HepG2 (cell line): ENCODE results near the gene GUCY1B1. TPM values are rescaled to one million over a fixed set of nuclear protein-coding genes. Genes with fewer than 3 reads are reported as not detected.
A peak's percentile ranks its signal among the peaks of the same experiment; 100 is the strongest.

Experiments used
- ATAC-seq: fragments of 200-7000 bp; cut with Tn5 transposase; 3 replicates; pipeline ENCODE4 v1.9.1; 2020; ENCODE audit warnings: mild to moderate bottlenecking, moderate library complexity
- BruUV-seq: library from RNA; stranded (reverse); fragments of 400-500 nt; replicated peaks from 2 replicates; lab custom pipeline; 2021; lab: Mats Ljungman, UMichigan
- CTCF ChIA-PET: fragments of 300-600 bp; formaldehyde crosslinking; extraction: SDS; loops from one replicate; lab custom pipeline; 2021; ENCODE audit warnings: low total read pairs, inconsistent platforms, low intra/inter-chr PET ratio; lab: Yijun Ruan, JAX
- POLR2A ChIA-PET: fragments of 350-600 bp; sonication (Branson Sonifier 250); formaldehyde crosslinking; loops from one replicate; lab custom pipeline; 2020; ENCODE audit warnings: antibody characterized with exemption, inconsistent platforms; lab: Yijun Ruan, JAX
- DNase-seq: peaks from one replicate; pipeline ENCODE4 v3.0.0-alpha.2; 2015; ENCODE audit warnings: low spot score
- FAIRE-seq: peaks from 3 replicates; lab custom pipeline; 2011; peaks lifted over from hg19 to GRCh38; lab: Jason Lieb, UNC
- H2AFZ ChIP-seq: one replicate; pipeline ENCODE4 v1.6.1; 2011; ENCODE audit warnings: low read length, inconsistent platforms
- H3K27ac ChIP-seq: fragments of 300-600 bp; 3 replicates; pipeline ENCODE4 v1.8.0; 2011; ENCODE audit warnings: mixed run types, mild to moderate bottlenecking, mixed read lengths, low read length, inconsistent platforms; ENCODE audit not compliant: insufficient read depth; ENCODE audit errors: extremely low read length
- H3K27me3 ChIP-seq, 2 experiments: fragments of 200-600 bp in 1 of 2; 2 replicates in 1 of 2; 3 replicates in 1 of 2; pipeline versions ENCODE4 v1.6.0 to v1.8.0; 2011; ENCODE audit warnings: low read length in 2 of 2, mild to moderate bottlenecking in 2 of 2, moderate library complexity in 2 of 2, inconsistent platforms in 1 of 2; ENCODE audit not compliant: insufficient read depth in 2 of 2, control insufficient read depth in 1 of 2
- H3K36me3 ChIP-seq, 2 experiments: fragments of 200-600 bp in 1 of 2; replicated peaks in 1 of 2; 2 replicates in 1 of 2; 3 replicates in 1 of 2; pipeline versions ENCODE4 v1.5.1 to v1.8.0; 2011; ENCODE audit warnings: low read length in 2 of 2, inconsistent platforms in 1 of 2; ENCODE audit not compliant: insufficient read depth in 2 of 2, control insufficient read depth in 1 of 2
- H3K4me1 ChIP-seq: 2 replicates; pipeline ENCODE4 v1.5.1; 2012; ENCODE audit warnings: low read length, inconsistent platforms; ENCODE audit not compliant: insufficient read depth
- H3K4me2 ChIP-seq: 2 replicates; pipeline ENCODE4 v1.6.0; 2011; ENCODE audit warnings: low read depth, low read length, inconsistent platforms
- H3K4me3 ChIP-seq, 3 experiments: fragments of 200-600 bp in 1 of 3; sonication (generic), shearing (Covaris generic) in 1 of 3; replicated peaks in 1 of 3; 2 replicates each; pipeline ENCODE4 v1.5.1; 2011 to 2016; ENCODE audit warnings: low read length in 3 of 3, inconsistent platforms in 2 of 3, low read depth in 2 of 3, mild to moderate bottlenecking in 2 of 3, control low read depth in 1 of 3, mixed read lengths in 1 of 3; ENCODE audit not compliant: insufficient read depth in 1 of 3
- H3K79me2 ChIP-seq: one replicate; pipeline ENCODE4 v1.6.1; 2011; ENCODE audit warnings: low read length, inconsistent platforms; ENCODE audit not compliant: insufficient read depth
- H3K9ac ChIP-seq: 2 replicates; pipeline ENCODE4 v1.6.0; 2011; ENCODE audit warnings: mild to moderate bottlenecking, low read depth, low read length, inconsistent platforms; ENCODE audit not compliant: insufficient read depth
- H3K9me3 ChIP-seq: 2 replicates; pipeline ENCODE4 v1.5.1; 2012; ENCODE audit warnings: mild to moderate bottlenecking, low read length
- H4K20me1 ChIP-seq: 2 replicates; pipeline ENCODE4 v1.6.0; 2011; ENCODE audit warnings: inconsistent platforms, mild to moderate bottlenecking, low read length, moderate library complexity; ENCODE audit not compliant: insufficient read depth
- CBX5 ChIP-seq: sonication (generic); formaldehyde crosslinking; IDR thresholded peaks from 2 replicates; pipeline ENCODE4 v1.4.0; 2020; ENCODE audit warnings: missing genetic modification reagents, borderline replicate concordance
- HOXD1 ChIP-seq: sonication (generic); formaldehyde crosslinking; IDR thresholded peaks from 2 replicates; pipeline ENCODE4 v1.5.0; 2020; ENCODE audit warnings: missing genetic modification reagents
- KMT2B ChIP-seq: IDR thresholded peaks from 2 replicates; pipeline ENCODE4 v1.6.1; 2016; ENCODE audit warnings: missing genetic modification reagents, missing compliant biosample characterization
- MAFF ChIP-seq: IDR thresholded peaks from 2 replicates; pipeline ENCODE4 v1.6.1; 2011; ENCODE audit warnings: low read depth, low read length, improper control_type of control experiment
- SMAD1 ChIP-seq: sonication (generic); formaldehyde crosslinking; IDR thresholded peaks from 2 replicates; pipeline ENCODE4 v1.4.0; 2020; ENCODE audit warnings: missing genetic modification reagents, low read depth, mild to moderate bottlenecking, borderline replicate concordance
- ZBTB3 ChIP-seq: sonication (generic); formaldehyde crosslinking; IDR thresholded peaks from 2 replicates; pipeline ENCODE4 v1.4.0; 2020; ENCODE audit warnings: low read depth, mild to moderate bottlenecking, moderate library complexity, missing genetic modification reagents, borderline replicate concordance
- ZFP1 ChIP-seq: IDR thresholded peaks from 2 replicates; pipeline ENCODE4 v1.6.1; 2016
- ZNF33B ChIP-seq: sonication (generic); formaldehyde crosslinking; IDR thresholded peaks from 2 replicates; pipeline ENCODE4 v1.5.1; 2020; ENCODE audit warnings: mild to moderate bottlenecking, missing genetic modification reagents
- ZNF720 ChIP-seq: sonication (generic); formaldehyde crosslinking; IDR thresholded peaks from 2 replicates; pipeline ENCODE4 v1.4.0; 2020; ENCODE audit warnings: missing genetic modification reagents
- WGBS: methylation state at CpG from one replicate; pipeline ENCODE4 v1.1.6; 2017; ENCODE audit warnings: low lambda C conversion rate; 5-methylcytosine and 5-hydroxymethylcytosine counted together
- in situ Hi-C: cut with HindIII; loops from 2 replicates; pipeline ENCODE4 v1.10.0; 2017; ENCODE audit warnings: low pct_unique_long_range_greater_than_20kb; ENCODE audit not compliant: extremely low pct_ligation_motif_present
- intact Hi-C: fragments of 100-400 bp; cut with micrococcal nuclease; formaldehyde crosslinking; loops from one replicate; pipeline ENCODE4 v1.10.0; 2022; ENCODE audit not compliant: unreplicated experiment
- polyA plus RNA-seq, 8 experiments: library from polyadenylated mRNA; depleted of rRNA in 3 of 8; stranded (reverse) in 7 of 8; unstranded in 1 of 8; fragments of >200 nt; fragmentation: Illumina TruSeq in 4 of 8; extraction: Trizol in 4 of 8; gene quantifications; 2 replicates each; pipeline versions ENCODE4 v1.2.1 to v1.2.3, GENCODE V29; 2011 to 2016; ENCODE audit warnings: low read depth in 4 of 8, missing spikeins in 1 of 8, mixed read lengths in 1 of 8; ENCODE audit not compliant: insufficient read depth in 1 of 8
- total RNA-seq, 5 experiments: library from RNA; depleted of rRNA; stranded (reverse); fragments of >200 nt; fragmentation: Illumina TruSeq; extraction: Trizol; gene quantifications; 2 replicates each; pipeline ENCODE4 v1.2.3, GENCODE V29; 2016; ENCODE audit warnings: low read depth in 1 of 5
- TF ChIP-seq, protein P1 (sequence below): sonication (generic); formaldehyde crosslinking; IDR thresholded peaks from 2 replicates; pipeline ENCODE4 v1.4.0; 2020; ENCODE audit warnings: missing genetic modification reagents
- TF ChIP-seq, protein P2 (sequence below): sonication (generic); formaldehyde crosslinking; IDR thresholded peaks from 2 replicates; pipeline ENCODE4 v1.4.0; 2020; ENCODE audit warnings: missing genetic modification reagents
- TF ChIP-seq, protein P3 (sequence below): sonication (generic); formaldehyde crosslinking; IDR thresholded peaks from 2 replicates; pipeline ENCODE4 v1.4.0; 2020; ENCODE audit warnings: mild to moderate bottlenecking, missing genetic modification reagents

Gene GUCY1B1
- total and polyA plus RNA-seq, 2 of the 13 experiments (the other 11 are each of a cell fraction or from before 2014, with no cell fraction given): not detected

DNA sequence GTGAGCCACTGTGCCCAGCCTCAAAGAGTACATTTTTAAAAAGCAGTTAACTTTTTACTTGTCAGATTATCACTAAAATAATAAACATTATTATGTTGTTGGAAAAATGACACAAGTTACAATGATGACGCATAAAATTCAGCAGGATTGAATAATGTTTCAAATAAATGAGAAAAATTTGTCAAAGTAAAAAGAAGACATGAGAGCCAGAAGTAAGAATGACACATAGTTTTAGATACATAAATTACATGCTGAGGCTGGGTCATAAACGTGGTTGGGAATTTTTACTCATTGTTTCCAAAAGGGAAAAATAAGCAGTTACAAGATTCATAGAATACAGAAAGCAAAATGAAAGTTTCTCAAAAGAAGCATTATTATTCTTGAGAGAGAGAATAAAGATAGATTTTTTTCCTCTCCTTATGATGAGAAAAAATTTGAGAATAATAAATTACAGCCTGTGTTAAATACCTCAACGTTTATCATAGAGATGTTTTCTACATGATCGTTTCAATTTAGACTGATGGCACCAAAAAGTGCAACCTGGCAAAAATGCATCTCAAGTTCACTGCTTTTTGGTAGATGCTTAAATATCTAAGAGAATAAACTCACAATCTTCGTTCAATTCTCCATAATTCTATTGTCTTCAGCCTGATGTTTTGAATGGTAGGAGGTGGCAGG is 40.4 kb downstream of the GUCY1B1 start:
- WGBS: 22% methylated on average over 5 of the region's 5 CpGs
- in situ Hi-C loops: loop anchor here (25.0 kb wide), 1 partner anchor 362 kb away; no protein-coding TSS in a partner anchor
- intact Hi-C loops: no loop called here
- Histone ChIP-seq H3K36me3 (no peaks in the 10 kb centered on the region), H3K4me3 (no peak overlapping the region), H3K9me3 (no peaks in the 10 kb centered on the region), H2AFZ (no peak overlapping the region), H3K4me2 (no peak overlapping the region), H4K20me1 (no peaks in the 10 kb centered on the region), H3K9ac (no peak overlapping the region), H3K27me3 (no peaks in the 10 kb centered on the region), H3K4me1 (no peaks in the 10 kb centered on the region), H3K27ac (no peak overlapping the region), H3K79me2 (no peaks in the 10 kb centered on the region)
- DNase-seq: no peak
- POLR2A ChIA-PET: no interaction called here
- no peak for FAIRE-seq
- ATAC-seq: no peak
- CTCF ChIA-PET: no interaction called here
- no TSS peak for BruUV-seq
- TF ChIP-seq, protein P1, sequence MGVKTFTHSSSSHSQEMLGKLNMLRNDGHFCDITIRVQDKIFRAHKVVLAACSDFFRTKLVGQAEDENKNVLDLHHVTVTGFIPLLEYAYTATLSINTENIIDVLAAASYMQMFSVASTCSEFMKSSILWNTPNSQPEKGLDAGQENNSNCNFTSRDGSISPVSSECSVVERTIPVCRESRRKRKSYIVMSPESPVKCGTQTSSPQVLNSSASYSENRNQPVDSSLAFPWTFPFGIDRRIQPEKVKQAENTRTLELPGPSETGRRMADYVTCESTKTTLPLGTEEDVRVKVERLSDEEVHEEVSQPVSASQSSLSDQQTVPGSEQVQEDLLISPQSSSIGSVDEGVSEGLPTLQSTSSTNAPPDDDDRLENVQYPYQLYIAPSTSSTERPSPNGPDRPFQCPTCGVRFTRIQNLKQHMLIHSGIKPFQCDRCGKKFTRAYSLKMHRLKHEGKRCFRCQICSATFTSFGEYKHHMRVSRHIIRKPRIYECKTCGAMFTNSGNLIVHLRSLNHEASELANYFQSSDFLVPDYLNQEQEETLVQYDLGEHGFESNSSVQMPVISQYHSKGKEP (CRISPR knock-in tag): no peak
- TF ChIP-seq SMAD1 (CRISPR knock-in tag) (no peak), ZBTB3 (CRISPR knock-in tag) (no peak), ZNF720 (CRISPR knock-in tag) (no peak), MAFF (peak; percentile 74), HOXD1 (CRISPR knock-in tag) (no peak), ZNF33B (CRISPR knock-in tag) (no peak), ZFP1 (CRISPR knock-in tag) (no peak), CBX5 (CRISPR knock-in tag) (no peak), KMT2B (CRISPR knock-in tag) (no peak)
- TF ChIP-seq, protein P2, sequence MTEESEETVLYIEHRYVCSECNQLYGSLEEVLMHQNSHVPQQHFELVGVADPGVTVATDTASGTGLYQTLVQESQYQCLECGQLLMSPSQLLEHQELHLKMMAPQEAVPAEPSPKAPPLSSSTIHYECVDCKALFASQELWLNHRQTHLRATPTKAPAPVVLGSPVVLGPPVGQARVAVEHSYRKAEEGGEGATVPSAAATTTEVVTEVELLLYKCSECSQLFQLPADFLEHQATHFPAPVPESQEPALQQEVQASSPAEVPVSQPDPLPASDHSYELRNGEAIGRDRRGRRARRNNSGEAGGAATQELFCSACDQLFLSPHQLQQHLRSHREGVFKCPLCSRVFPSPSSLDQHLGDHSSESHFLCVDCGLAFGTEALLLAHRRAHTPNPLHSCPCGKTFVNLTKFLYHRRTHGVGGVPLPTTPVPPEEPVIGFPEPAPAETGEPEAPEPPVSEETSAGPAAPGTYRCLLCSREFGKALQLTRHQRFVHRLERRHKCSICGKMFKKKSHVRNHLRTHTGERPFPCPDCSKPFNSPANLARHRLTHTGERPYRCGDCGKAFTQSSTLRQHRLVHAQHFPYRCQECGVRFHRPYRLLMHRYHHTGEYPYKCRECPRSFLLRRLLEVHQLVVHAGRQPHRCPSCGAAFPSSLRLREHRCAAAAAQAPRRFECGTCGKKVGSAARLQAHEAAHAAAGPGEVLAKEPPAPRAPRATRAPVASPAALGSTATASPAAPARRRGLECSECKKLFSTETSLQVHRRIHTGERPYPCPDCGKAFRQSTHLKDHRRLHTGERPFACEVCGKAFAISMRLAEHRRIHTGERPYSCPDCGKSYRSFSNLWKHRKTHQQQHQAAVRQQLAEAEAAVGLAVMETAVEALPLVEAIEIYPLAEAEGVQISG (CRISPR knock-in tag): no peak
- TF ChIP-seq, protein P3, sequence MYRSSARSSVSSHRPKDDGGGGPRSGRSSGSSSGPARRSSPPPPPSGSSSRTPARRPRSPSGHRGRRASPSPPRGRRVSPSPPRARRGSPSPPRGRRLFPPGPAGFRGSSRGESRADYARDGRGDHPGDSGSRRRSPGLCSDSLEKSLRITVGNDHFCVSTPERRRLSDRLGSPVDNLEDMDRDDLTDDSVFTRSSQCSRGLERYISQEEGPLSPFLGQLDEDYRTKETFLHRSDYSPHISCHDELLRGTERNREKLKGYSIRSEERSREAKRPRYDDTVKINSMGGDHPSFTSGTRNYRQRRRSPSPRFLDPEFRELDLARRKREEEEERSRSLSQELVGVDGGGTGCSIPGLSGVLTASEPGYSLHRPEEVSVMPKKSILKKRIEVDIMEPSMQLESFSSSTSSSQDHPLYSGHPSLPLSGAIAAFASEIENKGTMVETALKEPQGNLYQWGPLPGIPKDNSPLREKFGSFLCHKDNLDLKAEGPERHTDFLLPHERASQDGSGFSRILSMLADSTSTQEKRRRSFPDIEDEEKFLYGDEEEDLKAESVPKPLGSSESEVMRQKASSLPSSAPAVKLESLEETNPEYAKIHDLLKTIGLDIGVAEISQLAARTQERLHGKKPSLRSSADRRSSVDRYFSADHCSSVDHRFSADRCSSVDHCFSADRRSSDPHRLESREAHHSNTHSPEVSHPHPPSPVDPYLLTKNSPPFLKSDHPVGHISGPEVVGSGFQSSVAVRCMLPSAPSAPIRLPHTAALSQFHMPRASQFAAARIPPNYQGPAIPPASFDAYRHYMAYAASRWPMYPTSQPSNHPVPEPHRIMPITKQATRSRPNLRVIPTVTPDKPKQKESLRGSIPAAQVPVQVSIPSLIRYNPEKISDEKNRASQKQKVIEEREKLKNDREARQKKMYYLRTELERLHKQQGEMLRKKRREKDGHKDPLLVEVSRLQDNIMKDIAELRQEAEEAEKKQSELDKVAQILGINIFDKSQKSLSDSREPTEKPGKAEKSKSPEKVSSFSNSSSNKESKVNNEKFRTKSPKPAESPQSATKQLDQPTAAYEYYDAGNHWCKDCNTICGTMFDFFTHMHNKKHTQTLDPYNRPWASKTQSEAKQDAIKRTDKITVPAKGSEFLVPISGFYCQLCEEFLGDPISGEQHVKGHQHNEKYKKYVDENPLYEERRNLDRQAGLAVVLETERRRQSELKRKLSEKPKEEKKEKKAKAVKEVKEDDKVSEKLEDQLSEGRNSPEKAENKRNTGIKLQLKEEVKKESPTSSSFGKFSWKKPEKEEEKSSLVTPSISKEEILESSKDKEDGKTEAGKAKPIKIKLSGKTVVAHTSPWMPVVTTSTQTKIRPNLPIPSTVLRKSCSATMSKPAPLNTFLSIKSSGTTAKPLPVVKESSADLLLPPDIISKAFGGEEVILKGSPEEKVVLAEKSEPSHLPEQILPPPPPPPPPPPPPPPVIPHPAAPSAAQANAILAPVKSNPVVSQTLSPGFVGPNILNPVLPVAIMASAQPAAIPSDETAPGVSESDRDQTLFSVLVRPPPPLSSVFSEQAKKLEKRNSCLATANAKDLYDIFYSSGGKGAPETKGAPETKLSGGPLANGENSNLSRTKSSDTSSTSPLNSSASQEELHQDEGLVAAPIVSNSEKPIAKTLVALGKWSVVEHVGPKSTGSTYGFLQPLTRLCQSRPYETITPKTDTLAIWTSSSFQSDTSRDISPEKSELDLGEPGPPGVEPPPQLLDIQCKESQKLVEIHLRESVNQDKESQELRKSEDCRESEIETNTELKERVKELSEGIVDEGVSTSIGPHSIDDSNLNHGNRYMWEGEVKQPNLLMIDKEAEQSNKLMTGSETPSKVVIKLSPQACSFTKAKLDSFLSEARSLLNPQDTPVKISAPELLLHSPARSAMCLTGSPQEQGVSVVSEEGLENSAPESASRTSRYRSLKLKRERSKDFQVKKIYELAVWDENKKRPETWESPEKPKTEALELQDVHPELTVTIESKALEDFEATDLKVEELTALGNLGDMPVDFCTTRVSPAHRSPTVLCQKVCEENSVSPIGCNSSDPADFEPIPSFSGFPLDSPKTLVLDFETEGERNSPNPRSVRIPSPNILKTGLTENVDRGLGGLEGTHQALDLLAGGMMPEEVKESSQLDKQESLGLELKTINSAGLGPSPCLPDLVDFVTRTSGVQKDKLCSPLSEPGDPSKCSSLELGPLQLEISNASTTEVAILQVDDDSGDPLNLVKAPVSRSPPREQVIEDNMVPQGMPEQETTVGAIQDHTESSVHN (CRISPR knock-in tag): no peak
